GM12801 (cell line): ENCODE data around the gene CDC42SE2.

ENCODE experiments used
- CTCF ChIP-seq: IDR thresholded peaks from one replicate; pipeline ENCODE4 v1.5.1; 2011; ENCODE audit warnings: control low read depth; ENCODE audit not compliant: insufficient read length; ENCODE audit errors: extremely low read depth

The CDC42SE2 gene

GRCh38 chr5:131371835-131372234 lies 108.0 kb downstream of the CDC42SE2 start:
- no peak for TF ChIP-seq CTCF

- no peak for TF ChIP-seq CTCF
Measured at GRCh38 chr5:131373265-131373664, 109.4 kb downstream of the CDC42SE2 start.

GRCh38 chr5:131375351-131375750 lies 111.5 kb downstream of the CDC42SE2 start:
- TF ChIP-seq CTCF, result no peak

GRCh38 chr5:131377346-131377745 lies 113.5 kb downstream of the CDC42SE2 start:
- no peak for TF ChIP-seq CTCF

- no peak for TF ChIP-seq CTCF
Measured at GRCh38 chr5:131377785-131378325, 114.0 kb downstream of the CDC42SE2 start.

GRCh38 chr5:131378721-131379541 lies 115.1 kb downstream of the CDC42SE2 start:
- no peak for TF ChIP-seq CTCF

GRCh38 chr5:131379723-131380122 lies 115.9 kb downstream of the CDC42SE2 start:
- TF ChIP-seq CTCF, result no peak
